Suppressor macrophage treated with lipopolysaccharide for 1 hour (primary cell): ENCODE results near the gene CTDP1.

Experiments used
- DNase-seq, 3 donors: peaks; one replicate each; pipeline ENCODE4 v3.0.0-alpha.2; 2020 to 2022

Gene CTDP1

GRCh38 chr18:79800371-79801180 is 121.0 kb downstream of the CTDP1 start:
- no peak for DNase-seq

DNA sequence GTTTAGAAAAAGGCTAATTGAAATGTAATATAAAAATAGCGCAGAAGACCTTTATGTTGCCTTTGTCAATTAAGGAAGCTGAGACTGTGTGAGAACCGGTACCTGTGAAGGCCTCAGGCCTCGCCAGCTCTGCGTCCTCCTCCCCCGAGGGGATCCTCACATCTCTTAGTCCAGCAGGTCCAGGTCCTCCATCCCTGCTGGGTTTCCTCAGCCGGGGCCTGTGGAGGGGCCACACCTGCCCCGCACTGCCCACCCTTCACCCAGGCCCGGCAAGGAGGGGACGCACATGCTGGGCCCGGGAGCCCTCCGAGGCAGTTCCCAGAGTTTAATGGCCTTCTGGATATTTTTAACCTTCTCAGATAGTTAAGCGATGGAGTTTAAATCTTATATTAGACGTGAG is 121.6 kb downstream of the CTDP1 start:
- no peak for DNase-seq

GRCh38 chr18:79801641-79802040 is 122.0 kb downstream of the CTDP1 start:
- DNase-seq, result no peak

DNA sequence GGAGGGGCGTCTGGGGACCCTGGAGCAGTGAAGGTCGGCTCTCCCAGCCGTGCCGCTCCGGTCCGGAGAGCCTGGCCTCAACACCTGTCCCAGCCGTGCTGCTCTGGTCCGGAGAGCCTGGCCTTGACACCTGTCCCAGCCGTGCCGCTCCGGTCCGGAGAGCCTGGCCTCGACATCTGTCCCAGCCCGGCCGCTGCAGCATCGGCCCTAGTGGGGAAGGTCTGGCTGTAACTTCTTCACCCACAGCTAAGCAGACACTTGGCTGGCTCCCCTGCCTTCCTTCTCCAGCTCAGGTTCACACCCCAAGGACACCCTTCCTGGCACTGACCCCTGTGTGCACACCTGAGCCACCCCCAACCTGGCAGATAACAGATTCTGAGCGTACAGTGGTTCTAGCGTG is 122.7 kb downstream of the CTDP1 start:
- DNase-seq, result no peak

DNA sequence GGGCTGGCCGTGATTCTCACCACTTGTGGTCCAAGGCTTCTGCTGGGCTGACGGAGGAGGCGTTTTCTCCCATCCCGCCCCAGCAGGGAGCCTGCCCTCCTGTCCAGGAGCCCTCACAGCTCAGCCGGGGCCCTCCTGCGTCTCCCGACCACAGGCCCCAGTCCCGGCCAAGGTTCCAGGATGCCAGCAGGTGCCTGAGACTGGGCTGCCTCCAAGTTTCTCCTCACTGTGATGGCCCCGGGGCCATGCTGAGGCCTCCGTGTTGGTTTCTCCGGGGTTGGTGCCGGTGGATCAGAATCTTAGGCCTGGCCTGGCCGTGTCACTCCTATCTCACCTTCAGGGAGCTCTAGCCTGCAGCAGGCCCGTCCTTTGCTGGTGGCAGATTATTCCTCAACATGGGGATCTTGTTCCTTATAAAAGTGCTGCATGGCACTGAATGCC is 124.0 kb downstream of the CTDP1 start:
- DNase-seq, result no peak
